Fibroblast of skin of back (primary cell): ENCODE measurements around the gene MPPE1.
"Not testable (repeated sequence)": the region's sequence is repeated elsewhere in the genome, so short reads cannot be mapped to it uniquely, and the experiment has no call there.

Experiments used
- DNase-seq: peaks from one replicate; pipeline ENCODE4 v3.0.0-alpha.2; 2013

MPPE1 gene

GRCh38 chr18:11883153-11883552 is 25.0 kb downstream of the MPPE1 start:
- DNase-seq, result no peak

GRCh38 chr18:11882636-11883035 is 25.5 kb downstream of the MPPE1 start:
- no peak for DNase-seq

- DNase-seq, result no peak
These were observed 27.4 kb downstream of the MPPE1 start for GRCh38 chr18:11880586-11881304.

- DNase-seq, result no peak
These were observed 30.5 kb downstream of the MPPE1 start for GRCh38 chr18:11877497-11878135.

GRCh38 chr18:11874676-11875075 is 33.4 kb downstream of the MPPE1 start:
- DNase-seq, result no peak

GRCh38 chr18:11873670-11874340 is 34.3 kb downstream of the MPPE1 start:
- DNase-seq, result no peak

- peak; percentile 29 for DNase-seq
These were observed 35.5 kb downstream of the MPPE1 start for GRCh38 chr18:11872479-11873136.

- DNase-seq, result no peak
These were observed 36.6 kb downstream of the MPPE1 start for GRCh38 chr18:11871501-11871900.

- no peak for DNase-seq
These were observed 39.9 kb downstream of the MPPE1 start for GRCh38 chr18:11868230-11868629.

GRCh38 chr18:11866764-11867163 is 41.4 kb downstream of the MPPE1 start:
- DNase-seq, result no peak

GRCh38 chr18:11866329-11866728 is 41.8 kb downstream of the MPPE1 start:
- no peak for DNase-seq

GRCh38 chr18:11865071-11865470 is 43.0 kb downstream of the MPPE1 start:
- no peak for DNase-seq

GRCh38 chr18:11864471-11864870 is 43.6 kb downstream of the MPPE1 start:
- no peak for DNase-seq

- no peak for DNase-seq
These were observed 45.5 kb downstream of the MPPE1 start for GRCh38 chr18:11862468-11863137.

GRCh38 chr18:11861583-11862288 is 46.4 kb downstream of the MPPE1 start:
- peak; percentile 24 for DNase-seq

- DNase-seq, result no peak
These were observed 47.3 kb downstream of the MPPE1 start for GRCh38 chr18:11860594-11861450.

GRCh38 chr18:11859903-11860407 is 48.2 kb downstream of the MPPE1 start:
- DNase-seq, result peak; percentile 85

- DNase-seq, result no peak
These were observed 48.8 kb downstream of the MPPE1 start for GRCh38 chr18:11859282-11859830.

- DNase-seq, result peak; percentile 98
These were observed 50.8 kb downstream of the MPPE1 start for GRCh38 chr18:11857177-11857887.

GRCh38 chr18:11854554-11854953 is 53.6 kb downstream of the MPPE1 start:
- DNase-seq, result not testable (repeated sequence)
